Measurements from ENCODE around the gene CUBN. TPM values are rescaled to one million over a fixed set of nuclear protein-coding genes. Genes with fewer than 3 reads are reported as not detected.

CUBN gene
- total RNA-seq, 4 donors from 2014 or later, result 0.54 to 1.8 (median 1.3) TPM

GRCh38 chr10:17085011-17085725 lies 44.4 kb downstream of the CUBN start:
- TF ChIP-seq CTCF (IDR thresholded peaks at IDR 0.05) (no peak), POLR2A (IDR thresholded peaks at IDR 0.05) (no peak)
- H3K4me3 ChIP-seq (ENCODE audit: low read depth, poor library complexity, severe bottlenecking), result no peak overlapping the region
- no peak for DNase-seq (ENCODE audit: low spot score in 2 of 2)
- intact Hi-C loops (cut with DNase I; ENCODE audit: low total_unique reads), result no loop called here
- 68 to 72% methylated on average over 4 of the region's 4 CpGs for WGBS, 2 donors

- intact Hi-C loops (cut with DNase I; ENCODE audit: low total_unique reads), result no loop called here
- DNase-seq (ENCODE audit: low spot score in 2 of 2), result no peak
- TF ChIP-seq POLR2A (IDR thresholded peaks at IDR 0.05) (no peak), CTCF (IDR thresholded peaks at IDR 0.05) (no peak)
- no peak overlapping the region for H3K4me3 ChIP-seq (ENCODE audit: low read depth, poor library complexity, severe bottlenecking)
- WGBS, 2 donors, result 57 to 74% methylated on average over 6 of the region's 6 CpGs
These were observed 45.4 kb downstream of the CUBN start for GRCh38 chr10:17084258-17084657.

GRCh38 chr10:17081431-17081830 lies 48.2 kb downstream of the CUBN start:
- TF ChIP-seq POLR2A (IDR thresholded peaks at IDR 0.05) (no peak), CTCF (IDR thresholded peaks at IDR 0.05) (no peak)
- no peak overlapping the region for H3K4me3 ChIP-seq (ENCODE audit: low read depth, poor library complexity, severe bottlenecking)
- DNase-seq (ENCODE audit: low spot score in 2 of 2), result no peak
- intact Hi-C loops (cut with DNase I; ENCODE audit: low total_unique reads), result no loop called here
- 89% methylated on average over 2 of the region's 2 CpGs for WGBS, 2 donors

- WGBS, 2 donors, result 93 to 95% methylated on average over 2 of the region's 2 CpGs
- intact Hi-C loops (cut with DNase I; ENCODE audit: low total_unique reads), result no loop called here
- no peak overlapping the region for H3K4me3 ChIP-seq (ENCODE audit: low read depth, poor library complexity, severe bottlenecking)
- TF ChIP-seq POLR2A (IDR thresholded peaks at IDR 0.05) (no peak), CTCF (IDR thresholded peaks at IDR 0.05) (no peak)
- DNase-seq (ENCODE audit: low spot score in 2 of 2), result no peak
These were observed 51.7 kb downstream of the CUBN start for GRCh38 chr10:17077890-17078289.

- H3K4me3 ChIP-seq (ENCODE audit: low read depth, poor library complexity, severe bottlenecking), result no peak overlapping the region
- intact Hi-C loops (cut with DNase I; ENCODE audit: low total_unique reads), result no loop called here
- TF ChIP-seq POLR2A (IDR thresholded peaks at IDR 0.05) (no peak), CTCF (IDR thresholded peaks at IDR 0.05) (no peak)
- WGBS, 2 donors, result 67 to 75% methylated on average over 5 of the region's 5 CpGs
- no peak for DNase-seq (ENCODE audit: low spot score in 2 of 2)
These were observed 52.2 kb downstream of the CUBN start for GRCh38 chr10:17077346-17077781.
